Thymus (tissue), 11 donors: ENCODE measurements around the gene TTI1. TPM values are rescaled to one million over a fixed set of nuclear protein-coding genes. Genes with fewer than 3 reads are reported as not detected.
A peak's percentile ranks its signal among the peaks of the same experiment; 100 is the strongest.

Experiments
- DNase-seq, 9 donors: peaks; one replicate each; pipeline ENCODE4 v3.0.0-alpha.2; 2013; ENCODE audit warnings: low spot score in 9 of 9, low read depth in 6 of 9, missing footprints in 1 of 9
- H3K27ac ChIP-seq, 2 donors: one replicate each; pipeline ENCODE4 v1.5.1; 2013; ENCODE audit warnings: control low read depth in 1 of 2, low read depth in 1 of 2, low read length in 1 of 2, mild to moderate bottlenecking in 1 of 2, moderate library complexity in 1 of 2
- H3K27me3 ChIP-seq, 2 donors: one replicate each; pipeline ENCODE4 v1.5.1; 2013; ENCODE audit warnings: low read length in 1 of 2; ENCODE audit not compliant: control insufficient read depth in 2 of 2, insufficient read depth in 1 of 2
- H3K36me3 ChIP-seq, 2 donors: one replicate each; pipeline ENCODE4 v1.5.1; 2013; ENCODE audit warnings: low read length in 1 of 2, mild to moderate bottlenecking in 1 of 2, moderate library complexity in 1 of 2; ENCODE audit not compliant: control insufficient read depth in 2 of 2, insufficient read depth in 2 of 2
- H3K4me1 ChIP-seq, 2 donors: one replicate each; pipeline ENCODE4 v1.5.1; 2013; ENCODE audit warnings: low read length in 2 of 2; ENCODE audit not compliant: control insufficient read depth in 2 of 2, insufficient read depth in 2 of 2
- H3K4me3 ChIP-seq, 2 donors: one replicate each; pipeline ENCODE4 v1.5.1; 2013; ENCODE audit warnings: low read length in 2 of 2, control low read depth in 1 of 2, mild to moderate bottlenecking in 1 of 2
- H3K9me3 ChIP-seq, 2 donors: one replicate each; pipeline ENCODE4 v1.5.1; 2013; ENCODE audit warnings: low read length in 1 of 2, mild to moderate bottlenecking in 1 of 2; ENCODE audit not compliant: control insufficient read depth in 2 of 2, insufficient read depth in 1 of 2
- WGBS: extraction: QIAGEN DNeasy Blood & Tissue Kit; methylation state at CpG from one replicate; pipeline ENCODE4 v1.1.7; 2013; 5-methylcytosine and 5-hydroxymethylcytosine counted together
- polyA plus RNA-seq: library from polyadenylated mRNA; stranded (reverse); fragments of 200-250 nt; gene quantifications from one replicate; pipeline ENCODE4 v1.2.3, GENCODE V29; 2013
- total RNA-seq: library from RNA; stranded (reverse); fragments of 120-200 nt; gene quantifications from one replicate; pipeline ENCODE4 v1.2.4, GENCODE V29; 2013
- donor health status: healthy.

Gene TTI1
- total and polyA plus RNA-seq, 2 donors: 11.2 to 15.4 TPM

- H3K4me3 ChIP-seq: no peak overlapping the region
- H3K9me3 ChIP-seq: no peaks in the 10 kb centered on the region
- H3K27me3 ChIP-seq: no peaks in the 10 kb centered on the region
- H3K36me3 ChIP-seq: peaks cover 44 to 59% of the 10 kb centered on the region in 2 donors
- no peak overlapping the region for H3K27ac ChIP-seq
- WGBS: 88% methylated on average over 5 of the region's 5 CpGs
- no peaks in the 10 kb centered on the region for H3K4me1 ChIP-seq
- peak in 8 of 9 donors; percentile 13 to 64 (median 28) for DNase-seq
Observed at GRCh38 chr20:38073307-38074071, 40.2 kb upstream of the TTI1 start.

DNA sequence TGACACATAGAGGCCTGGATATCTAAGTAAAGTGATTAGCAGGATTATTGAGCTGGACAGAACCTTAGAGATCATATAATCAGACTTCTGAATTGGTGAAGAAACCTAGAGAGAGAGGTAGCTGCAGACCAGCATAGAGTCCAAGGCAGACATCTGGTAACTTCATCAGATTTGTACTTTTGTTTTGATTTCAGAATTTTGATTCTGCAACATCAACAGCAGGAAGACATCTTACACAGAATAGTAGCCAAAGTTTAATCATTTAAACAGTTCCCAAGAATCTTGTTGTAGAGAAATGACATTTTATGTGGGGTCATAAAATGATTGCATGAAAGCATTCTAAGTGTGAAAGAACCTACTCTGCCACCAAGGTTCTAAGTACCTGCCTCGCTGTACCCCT, 39.6 kb upstream of the TTI1 start:
- Histone ChIP-seq H3K36me3 (peaks cover 50 to 58% of the 10 kb centered on the region in 2 donors), H3K4me1 (no peaks in the 10 kb centered on the region), H3K9me3 (no peaks in the 10 kb centered on the region), H3K4me3 (no peak overlapping the region), H3K27me3 (no peaks in the 10 kb centered on the region), H3K27ac (no peak overlapping the region)
- DNase-seq: no peak
- WGBS: 100% methylated on average over 1 of the region's 1 CpG

DNA sequence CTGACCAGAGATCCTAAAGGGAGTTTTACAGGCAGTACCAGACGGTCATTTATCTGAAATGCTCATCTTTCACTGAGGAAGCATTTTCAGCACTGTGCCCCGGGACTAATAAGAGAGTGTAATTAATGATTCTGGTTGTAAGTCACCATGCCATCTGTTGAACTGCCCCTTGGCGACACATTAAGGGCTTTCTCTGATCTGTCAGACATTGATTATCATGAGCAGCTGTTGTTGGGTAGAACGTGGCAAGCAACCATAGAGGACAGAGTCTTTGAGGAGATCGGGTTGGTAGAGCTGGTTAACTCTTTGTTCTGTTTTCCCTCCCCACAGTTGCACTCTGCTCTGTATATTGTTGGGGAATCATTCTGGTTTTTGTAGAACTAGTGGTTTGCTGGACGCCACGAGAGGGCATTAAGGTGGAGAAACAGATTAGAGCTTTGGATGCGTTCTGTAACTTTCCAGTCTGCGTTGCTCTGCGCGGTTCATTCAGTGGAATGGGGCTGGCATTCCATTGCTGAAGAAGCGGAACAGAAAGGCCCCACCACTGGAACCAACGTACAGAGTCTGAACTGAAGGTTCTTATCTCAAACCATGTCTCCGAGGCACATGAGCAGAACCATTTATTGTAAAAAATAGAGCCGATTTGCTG, 34.6 kb upstream of the TTI1 start:
- 97% methylated on average over 15 of the region's 15 CpGs for WGBS
- DNase-seq: no peak
- Histone ChIP-seq H3K9me3 (no peaks in the 10 kb centered on the region), H3K4me3 (no peak overlapping the region), H3K36me3 (peaks cover 62 to 80% of the 10 kb centered on the region in 2 donors), H3K4me1 (no peaks in the 10 kb centered on the region), H3K27ac (no peak overlapping the region), H3K27me3 (no peaks in the 10 kb centered on the region)

DNA sequence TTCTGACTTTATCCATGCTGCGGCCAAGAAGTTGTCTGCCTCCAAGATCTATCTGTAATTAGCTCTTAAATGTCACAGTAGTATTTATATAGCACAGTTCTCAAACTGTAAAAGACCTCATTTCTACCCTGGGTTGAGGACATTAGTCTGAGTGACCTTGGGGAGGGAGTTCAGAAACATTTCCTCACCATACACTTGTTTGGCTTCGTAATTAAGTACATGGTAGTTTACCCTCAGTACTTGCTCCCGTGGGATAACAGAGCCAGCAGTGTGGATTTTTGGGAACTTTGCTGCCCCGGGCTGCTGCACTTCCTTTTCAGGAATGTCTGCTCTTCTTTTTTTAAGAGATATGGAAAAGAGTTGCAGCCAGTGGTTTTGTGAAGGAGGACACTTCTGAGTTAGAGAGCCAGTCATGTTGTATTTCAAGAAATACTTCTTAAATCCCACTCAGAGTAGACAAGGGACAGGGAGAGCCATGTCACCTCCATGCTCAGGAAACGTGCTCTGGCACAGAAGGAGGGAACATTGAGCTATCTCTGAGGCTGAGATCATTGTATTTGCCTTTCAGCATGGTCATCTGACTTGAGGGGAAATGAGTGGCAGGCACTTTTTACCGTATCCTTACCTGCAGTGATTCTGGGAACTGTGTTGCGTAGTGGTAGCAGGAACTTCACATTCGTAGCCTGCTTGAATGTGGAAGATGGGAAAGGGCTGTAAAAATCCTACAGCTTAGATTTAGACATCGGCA, 33.9 kb upstream of the TTI1 start:
- H3K27ac ChIP-seq: no peak overlapping the region
- H3K4me3 ChIP-seq: no peak overlapping the region
- peaks cover 65 to 79% of the 10 kb centered on the region in 2 donors for H3K36me3 ChIP-seq
- no peaks in the 10 kb centered on the region for H3K4me1 ChIP-seq
- H3K27me3 ChIP-seq: no peaks in the 10 kb centered on the region
- 97% methylated on average over 9 of the region's 9 CpGs for WGBS
- no peak for DNase-seq
- H3K9me3 ChIP-seq: no peaks in the 10 kb centered on the region

- Histone ChIP-seq H3K36me3 (peaks cover 63 to 82% of the 10 kb centered on the region in 2 donors), H3K9me3 (no peaks in the 10 kb centered on the region), H3K4me3 (no peak overlapping the region), H3K27me3 (no peaks in the 10 kb centered on the region), H3K27ac (no peak overlapping the region), H3K4me1 (no peaks in the 10 kb centered on the region)
- WGBS: 95% methylated on average over 10 of the region's 10 CpGs
- no peak for DNase-seq
Observed at GRCh38 chr20:38065764-38066375, 32.6 kb upstream of the TTI1 start.

DNA sequence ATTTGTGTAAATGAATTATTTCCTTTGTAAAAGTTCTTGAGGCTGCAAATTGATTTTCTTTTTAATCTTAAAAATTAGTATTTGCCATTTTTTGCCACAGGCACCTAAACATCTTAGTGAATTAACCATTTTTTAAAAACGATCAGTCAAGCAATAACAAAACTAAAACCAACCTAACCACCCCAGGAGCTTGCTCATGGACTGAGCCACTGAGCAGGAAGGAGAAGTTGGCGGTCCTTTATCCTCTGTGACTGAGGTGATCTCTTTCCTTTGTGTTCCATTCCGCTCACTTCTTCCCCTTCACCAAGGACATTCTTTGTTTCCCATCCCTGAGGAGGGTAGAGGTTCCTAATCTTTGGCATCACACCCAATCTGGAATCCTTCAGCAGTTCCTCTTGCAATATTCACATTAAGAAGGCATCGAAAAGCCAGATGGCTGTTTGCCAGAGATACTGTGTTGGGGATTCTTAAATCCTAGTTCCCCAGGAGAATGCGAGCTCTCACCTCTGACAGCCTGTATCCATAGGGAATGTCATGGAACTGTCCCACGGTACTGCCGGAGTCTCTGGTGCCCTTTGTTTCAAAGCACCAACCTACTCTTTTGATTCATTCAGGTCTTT, 30.8 kb upstream of the TTI1 start:
- Histone ChIP-seq H3K27ac (no peak overlapping the region), H3K4me1 (no peaks in the 10 kb centered on the region), H3K27me3 (no peaks in the 10 kb centered on the region), H3K36me3 (peaks cover 66 to 83% of the 10 kb centered on the region in 2 donors), H3K4me3 (no peak overlapping the region), H3K9me3 (no peaks in the 10 kb centered on the region)
- no peak for DNase-seq
- 95% methylated on average over 7 of the region's 7 CpGs for WGBS

- whole genome bisulfite sequencing: 93% methylated on average over 5 of the region's 5 CpGs
- Histone ChIP-seq H3K4me3 (no peak overlapping the region), H3K36me3 (peaks cover 64 to 86% of the 10 kb centered on the region in 2 donors)
Observed at GRCh38 chr20:38062890-38063289, 29.6 kb upstream of the TTI1 start.

DNA sequence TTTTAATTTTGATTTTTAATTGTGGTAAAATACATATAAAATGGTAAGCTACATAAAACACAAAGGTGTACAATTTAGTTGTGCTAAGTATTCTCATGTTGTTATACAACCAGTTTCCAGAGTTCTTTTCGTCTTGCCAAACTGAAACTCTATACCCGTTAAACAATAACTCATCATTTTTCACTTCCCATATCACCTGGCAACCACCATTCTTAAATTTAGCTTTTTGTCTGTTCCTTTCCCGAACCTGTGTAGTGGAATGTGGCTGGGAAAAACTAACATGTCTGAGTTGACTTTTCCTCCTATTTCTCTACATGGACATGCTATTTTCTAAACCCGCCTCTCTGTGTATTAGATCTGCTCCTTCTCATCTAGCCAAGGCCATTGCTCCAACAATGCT, 27.9 kb upstream of the TTI1 start:
- no peaks in the 10 kb centered on the region for H3K27me3 ChIP-seq
- 89% methylated on average over 4 of the region's 4 CpGs for WGBS
- no peak overlapping the region for H3K27ac ChIP-seq
- no peak for DNase-seq
- no peaks in the 10 kb centered on the region for H3K4me1 ChIP-seq
- no peaks in the 10 kb centered on the region for H3K9me3 ChIP-seq
- no peak overlapping the region for H3K4me3 ChIP-seq
- peaks cover 48 to 78% of the 10 kb centered on the region in 2 donors for H3K36me3 ChIP-seq

More at GRCh38 chr20:38062890-38063289, 29.6 kb upstream of the TTI1 start:
- H3K27me3 ChIP-seq: no peaks in the 10 kb centered on the region
- no peak overlapping the region for H3K27ac ChIP-seq
- H3K9me3 ChIP-seq: no peaks in the 10 kb centered on the region
- no peaks in the 10 kb centered on the region for H3K4me1 ChIP-seq
- no peak for DNase-seq
